LoVo (cell line): ENCODE measurements around the gene KCNN4.
"Not testable (repeated sequence)": the region's sequence is repeated elsewhere in the genome, so short reads cannot be mapped to it uniquely, and the experiment has no call there.

Experiments
- DNase-seq: peaks from one replicate; pipeline ENCODE4 v3.0.0-alpha.2; 2016; ENCODE audit warnings: low spot score

KCNN4 gene

GRCh38 chr19:43798546-43799409, 18.0 kb upstream of the KCNN4 start:
- peak; percentile 84 for DNase-seq

- no peak for DNase-seq
Observed at GRCh38 chr19:43798026-43798545, 17.3 kb upstream of the KCNN4 start.

- DNase-seq = no peak
Observed at GRCh38 chr19:43797556-43797955, 16.8 kb upstream of the KCNN4 start.

GRCh38 chr19:43797118-43797517, 16.3 kb upstream of the KCNN4 start:
- DNase-seq = no peak

GRCh38 chr19:43790587-43790986, 9.8 kb upstream of the KCNN4 start:
- DNase-seq = no peak

- DNase-seq = no peak
Observed at GRCh38 chr19:43789029-43789428, 8.3 kb upstream of the KCNN4 start.

- no peak for DNase-seq
Observed at GRCh38 chr19:43786665-43787064, 5.9 kb upstream of the KCNN4 start.

- DNase-seq = peak; percentile 78
Observed at GRCh38 chr19:43784981-43785808, 4.4 kb upstream of the KCNN4 start.

GRCh38 chr19:43784241-43784980, 3.6 kb upstream of the KCNN4 start:
- peak; percentile 81 for DNase-seq

- no peak for DNase-seq
Observed at GRCh38 chr19:43783636-43784035, 2.9 kb upstream of the KCNN4 start.

- peak; percentile 30 for DNase-seq
Observed at GRCh38 chr19:43782689-43783231, 2.0 kb upstream of the KCNN4 start.

GRCh38 chr19:43782311-43782660, 1.5 kb upstream of the KCNN4 start:
- DNase-seq = no peak

GRCh38 chr19:43781630-43782310, 997 bp upstream of the KCNN4 start:
- DNase-seq = no peak

GRCh38 chr19:43779820-43780219, 953 bp downstream of the KCNN4 start:
- no peak for DNase-seq

- DNase-seq = no peak
Observed at GRCh38 chr19:43779147-43779819, 1.5 kb downstream of the KCNN4 start.

GRCh38 chr19:43778651-43779050, 2.1 kb downstream of the KCNN4 start:
- no peak for DNase-seq

- no peak for DNase-seq
Observed at GRCh38 chr19:43777163-43777695, 3.5 kb downstream of the KCNN4 start.

- no peak for DNase-seq
Observed at GRCh38 chr19:43776286-43776685, 4.5 kb downstream of the KCNN4 start.

GRCh38 chr19:43775299-43775890, 5.4 kb downstream of the KCNN4 start:
- DNase-seq = no peak

- not testable (repeated sequence) for DNase-seq
Observed at GRCh38 chr19:43774940-43775258, 5.9 kb downstream of the KCNN4 start.
